BJ (cell line): Measurements from ENCODE around the gene CITED4. TPM values are rescaled to one million over a fixed set of nuclear protein-coding genes. Genes with fewer than 3 reads are reported as not detected.

Experiments
- CTCF ChIA-PET: fragments of 350-600 bp; formaldehyde crosslinking; extraction: SDS; loops from one replicate; lab custom pipeline; 2021; ENCODE audit warnings: antibody characterized with exemption, inconsistent platforms; lab: Yijun Ruan, JAX
- POLR2A ChIA-PET: fragments of 300-600 bp; sonication (Branson Sonifier 250); formaldehyde crosslinking; extraction: SDS; loops from one replicate; lab custom pipeline; 2021; ENCODE audit warnings: antibody characterized with exemption; lab: Charles Lee
- DNase-seq: peaks from one replicate; pipeline ENCODE4 v3.0.0-alpha.2; 2011; ENCODE audit warnings: low read depth
- H3K27me3 ChIP-seq: 2 replicates; pipeline ENCODE4 v1.6.0; 2011; ENCODE audit warnings: low read length; ENCODE audit not compliant: control insufficient read depth, insufficient read depth
- H3K36me3 ChIP-seq: 2 replicates; pipeline ENCODE4 v1.5.1; 2011; ENCODE audit warnings: low read length; ENCODE audit not compliant: control insufficient read depth, insufficient read depth
- H3K4me3 ChIP-seq: 2 replicates; pipeline ENCODE4 v1.5.1; 2011; ENCODE audit warnings: low read depth, mild to moderate bottlenecking, control low read depth, low read length
- CTCF ChIP-seq: IDR thresholded peaks from 2 replicates; pipeline ENCODE4 v1.5.1; 2011; ENCODE audit warnings: low read depth, mild to moderate bottlenecking, control low read depth, inconsistent platforms, low read length, moderate library complexity; ENCODE audit not compliant: insufficient read depth
- polyA plus RNA-seq: library from polyadenylated mRNA; depleted of rRNA; stranded (reverse); fragments of >200 nt; gene quantifications from 2 replicates; pipeline ENCODE4 v1.2.3, GENCODE V29; 2011

Gene CITED4
- polyA plus RNA-seq, 1 experiment: 0.80 TPM

- Histone ChIP-seq H3K36me3 (no peaks in the 10 kb centered on the region), H3K27me3 (no peaks in the 10 kb centered on the region), H3K4me3 (no peak overlapping the region)
- no peak for TF ChIP-seq CTCF
- no peak for DNase-seq
- ChIA-PET POLR2A (no interaction called here), CTCF (interaction anchor here (0.6 to 1.3 kb wide), 3 partner anchors 8 to 46 kb away, joined by 3 read pairs; no protein-coding TSS in a partner anchor)
Observed at GRCh38 chr1:40906781-40907400, 44.7 kb upstream of the CITED4 start.

GRCh38 chr1:40905061-40905460 is 42.9 kb upstream of the CITED4 start:
- POLR2A ChIA-PET: no interaction called here
- Histone ChIP-seq H3K4me3 (no peak overlapping the region), H3K27me3 (no peaks in the 10 kb centered on the region), H3K36me3 (no peaks in the 10 kb centered on the region)
- no peak for TF ChIP-seq CTCF
- DNase-seq: no peak
- CTCF ChIA-PET: interaction anchor here (0.7 to 1.1 kb wide), 2 partner anchors 43 to 55 kb away, joined by 3 to 5 read pairs; no protein-coding TSS in a partner anchor

- CTCF ChIA-PET: no interaction called here
- DNase-seq: no peak
Observed at GRCh38 chr1:40903106-40903505, 40.9 kb upstream of the CITED4 start.

GRCh38 chr1:40901886-40902852 is 40.0 kb upstream of the CITED4 start:
- Histone ChIP-seq H3K27me3 (no peaks in the 10 kb centered on the region), H3K4me3 (no peak overlapping the region), H3K36me3 (no peaks in the 10 kb centered on the region)
- DNase-seq: no peak
- CTCF ChIA-PET: no interaction called here
- POLR2A ChIA-PET: no interaction called here
- no peak for TF ChIP-seq CTCF

More at GRCh38 chr1:40903106-40903505, 40.9 kb upstream of the CITED4 start:
- H3K4me3 ChIP-seq: no peak overlapping the region
- no peak for TF ChIP-seq CTCF
- POLR2A ChIA-PET: no interaction called here
- H3K36me3 ChIP-seq: no peaks in the 10 kb centered on the region
- no peaks in the 10 kb centered on the region for H3K27me3 ChIP-seq
